GM12891 (cell line): ENCODE data around the gene MIX23.

Source experiments
- POLR2A ChIP-seq: IDR thresholded peaks from 2 replicates; pipeline ENCODE4 v1.6.1; 2011; ENCODE audit warnings: low read depth, low read length, control low read depth
- POLR2AphosphoS5 ChIP-seq: IDR thresholded peaks from 2 replicates; pipeline ENCODE4 v1.6.1; 2011; ENCODE audit warnings: low read depth, low read length, control low read depth

GRCh38 chr3:122356402-122356801 lies 26.6 kb downstream of the MIX23 start:
- TF ChIP-seq POLR2A (no peak), POLR2AphosphoS5 (no peak)
